Smooth muscle cell (in vitro differentiated cells): ENCODE data around the gene HS6ST2. TPM values are rescaled to one million over a fixed set of nuclear protein-coding genes. Genes with fewer than 3 reads are reported as not detected.

Experiments
- DNase-seq: peaks from one replicate; lab custom pipeline; 2025; ENCODE audit not compliant: unreplicated experiment; lab: John Stamatoyannopoulos, UW
- H2AFZ ChIP-seq: fragments of 200-600 bp; sonication (generic); 2 replicates; pipeline ENCODE4 v1.6.0; 2016; ENCODE audit warnings: antibody characterized with exemption, low read depth, mild to moderate bottlenecking
- H3F3A ChIP-seq: fragments of 200-600 bp; sonication (generic); 2 replicates; pipeline ENCODE4 v1.6.0; 2017; ENCODE audit warnings: antibody characterized with exemption, low read depth
- H3K27ac ChIP-seq: fragments of 200-600 bp; sonication (generic); 2 replicates; pipeline ENCODE4 v1.5.1; 2016; ENCODE audit warnings: low read depth, mild to moderate bottlenecking
- H3K27me3 ChIP-seq: fragments of 200-600 bp; sonication (generic); 2 replicates; pipeline ENCODE4 v1.6.1; 2016; ENCODE audit warnings: low read depth, mild to moderate bottlenecking
- H3K36me3 ChIP-seq: fragments of 200-600 bp; sonication (generic); 2 replicates; pipeline ENCODE4 v1.5.1; 2016; ENCODE audit warnings: low read depth
- H3K4me1 ChIP-seq: fragments of 200-600 bp; sonication (generic); 2 replicates; pipeline ENCODE4 v1.5.1; 2016; ENCODE audit warnings: low read depth
- H3K4me2 ChIP-seq: fragments of 200-600 bp; sonication (generic); 2 replicates; pipeline ENCODE4 v1.6.0; 2016; ENCODE audit warnings: mild to moderate bottlenecking
- H3K4me3 ChIP-seq: fragments of 200-600 bp; sonication (generic); 2 replicates; pipeline ENCODE4 v1.5.1; 2016; ENCODE audit warnings: mild to moderate bottlenecking
- H3K79me2 ChIP-seq: fragments of 200-600 bp; sonication (generic); 2 replicates; pipeline ENCODE4 v1.6.0; 2016; ENCODE audit warnings: low read depth, mild to moderate bottlenecking
- H3K9ac ChIP-seq: fragments of 200-600 bp; sonication (generic); 2 replicates; pipeline ENCODE4 v1.6.0; 2016; ENCODE audit warnings: low read depth
- H3K9me3 ChIP-seq: fragments of 200-600 bp; sonication (generic); replicated peaks from 2 replicates; pipeline ENCODE4 v1.5.1; 2016; ENCODE audit warnings: low read depth
- H4K20me1 ChIP-seq: fragments of 200-600 bp; sonication (generic); 2 replicates; pipeline ENCODE4 v1.6.0; 2016; ENCODE audit warnings: low read depth
- CTCF ChIP-seq: fragments of 200-600 bp; sonication (generic); IDR thresholded peaks from 2 replicates; pipeline ENCODE4 v1.5.1; 2017; ENCODE audit warnings: borderline replicate concordance, mild to moderate bottlenecking, antibody characterized with exemption; ENCODE audit not compliant: insufficient read depth, poor library complexity, severe bottlenecking
- WGBS: methylation state at CpG from one replicate; pipeline ENCODE4 v1.1.7; 2016; ENCODE audit warnings: low lambda C conversion rate; 5-methylcytosine and 5-hydroxymethylcytosine counted together
- polyA plus RNA-seq: library from polyadenylated mRNA; unstranded; fragments of >200 nt; fragmentation: Nextera tagmentation; extraction: Ambion mirVana; gene quantifications from 2 replicates; pipeline ENCODE4 v1.2.1, GENCODE V29; 2016
- total RNA-seq: library from RNA; depleted of rRNA; stranded (reverse); fragments of >200 nt; gene quantifications from 2 replicates; pipeline ENCODE4 v1.2.3, GENCODE V29; 2014

Gene HS6ST2
- total and polyA plus RNA-seq, 2 experiments from 2014 or later: 12.7 to 13.3 TPM

GRCh38 chrX:132810488-132810887 lies 147.9 kb downstream of the HS6ST2 start:
- no peaks in the 10 kb centered on the region for H3K9me3 ChIP-seq
- WGBS: 76% methylated on average over 3 of the region's 3 CpGs

GRCh38 chrX:132809581-132809980 lies 148.8 kb downstream of the HS6ST2 start:
- no peak overlapping the region for H3K27ac ChIP-seq
- WGBS: 59% methylated on average over 2 of the region's 2 CpGs
- H3K4me3 ChIP-seq: no peak overlapping the region
- H3K9ac ChIP-seq: no peak overlapping the region
- no peaks in the 10 kb centered on the region for H3K4me1 ChIP-seq
- no peak for TF ChIP-seq CTCF
- no peaks in the 10 kb centered on the region for H3K36me3 ChIP-seq
- no peak overlapping the region for H2AFZ ChIP-seq
- no peaks in the 10 kb centered on the region for H3F3A ChIP-seq
- H3K9me3 ChIP-seq: no peaks in the 10 kb centered on the region
- no peaks in the 10 kb centered on the region for H4K20me1 ChIP-seq
- H3K79me2 ChIP-seq: no peaks in the 10 kb centered on the region
- H3K27me3 ChIP-seq: no peaks in the 10 kb centered on the region
- H3K4me2 ChIP-seq: no peak overlapping the region
- DNase-seq: no peak

More at GRCh38 chrX:132810488-132810887, 147.9 kb downstream of the HS6ST2 start:
- H3K4me3 ChIP-seq: no peak overlapping the region
- H3K79me2 ChIP-seq: no peaks in the 10 kb centered on the region
- no peaks in the 10 kb centered on the region for H3K4me1 ChIP-seq
- DNase-seq: no peak
- H3K27me3 ChIP-seq: no peaks in the 10 kb centered on the region
- no peaks in the 10 kb centered on the region for H3K36me3 ChIP-seq
- H4K20me1 ChIP-seq: no peaks in the 10 kb centered on the region
- TF ChIP-seq CTCF: no peak
- H3K9ac ChIP-seq: no peak overlapping the region
- H3F3A ChIP-seq: no peaks in the 10 kb centered on the region
- no peak overlapping the region for H3K4me2 ChIP-seq
- H3K27ac ChIP-seq: no peak overlapping the region
- H2AFZ ChIP-seq: no peak overlapping the region

GRCh38 chrX:132807411-132808030 lies 150.9 kb downstream of the HS6ST2 start:
- no peaks in the 10 kb centered on the region for H4K20me1 ChIP-seq
- H3K4me3 ChIP-seq: no peak overlapping the region
- no peak overlapping the region for H2AFZ ChIP-seq
- H3K4me1 ChIP-seq: no peaks in the 10 kb centered on the region
- no peaks in the 10 kb centered on the region for H3F3A ChIP-seq
- no peak for DNase-seq
- H3K9ac ChIP-seq: no peak overlapping the region
- no peaks in the 10 kb centered on the region for H3K36me3 ChIP-seq
- H3K4me2 ChIP-seq: no peak overlapping the region
- no peaks in the 10 kb centered on the region for H3K27me3 ChIP-seq
- TF ChIP-seq CTCF: no peak
- no peaks in the 10 kb centered on the region for H3K79me2 ChIP-seq
- 85% methylated on average over 9 of the region's 9 CpGs for WGBS
- no peak overlapping the region for H3K27ac ChIP-seq
- no peaks in the 10 kb centered on the region for H3K9me3 ChIP-seq

- Histone ChIP-seq H4K20me1 (no peaks in the 10 kb centered on the region), H3F3A (no peaks in the 10 kb centered on the region), H3K4me3 (no peak overlapping the region), H3K9ac (no peak overlapping the region), H3K4me2 (no peak overlapping the region), H3K27ac (no peak overlapping the region), H3K4me1 (no peaks in the 10 kb centered on the region), H3K9me3 (no peaks in the 10 kb centered on the region), H3K27me3 (no peaks in the 10 kb centered on the region), H2AFZ (no peak overlapping the region), H3K79me2 (no peaks in the 10 kb centered on the region), H3K36me3 (no peaks in the 10 kb centered on the region)
- no peak for DNase-seq
- 82% methylated on average over 4 of the region's 4 CpGs for WGBS
- TF ChIP-seq CTCF: no peak
Observed at GRCh38 chrX:132802033-132802432, 156.4 kb downstream of the HS6ST2 start.
